ENCODE results near the gene LPP.
"Not testable (repeated sequence)": the region's sequence is repeated elsewhere in the genome, so short reads cannot be mapped to it uniquely, and the experiment has no call there.

LPP gene

GRCh38 chr3:188421836-188422540 is 268.0 kb downstream of the LPP start:
- intact Hi-C loops (cut with DNase I), result no loop called here
- peak in 4 of 42 donors; percentile 12 to 28 (median 17) for DNase-seq

DNA sequence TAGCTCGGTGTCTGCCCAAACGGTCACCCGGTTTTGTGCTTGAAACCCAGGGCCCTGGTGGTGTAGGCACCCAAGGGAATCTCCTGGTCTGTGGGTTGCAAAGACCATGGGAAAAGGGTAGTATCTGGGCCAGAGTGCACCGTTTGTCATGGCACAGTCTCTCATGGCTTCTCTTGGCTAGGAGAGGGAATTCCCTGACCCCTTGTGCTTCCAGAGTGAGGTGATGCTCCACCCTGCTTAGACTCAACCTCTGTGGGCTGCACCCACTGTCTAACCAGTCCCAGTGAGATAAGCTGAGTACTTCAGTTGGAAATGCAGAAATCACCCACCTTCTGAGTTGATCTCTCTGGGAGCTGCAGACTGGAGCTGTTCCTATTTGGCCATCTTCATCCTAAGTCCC is 274.0 kb downstream of the LPP start:
- DNase-seq; intact Hi-C loops (cut with DNase I): not testable (repeated sequence)

DNA sequence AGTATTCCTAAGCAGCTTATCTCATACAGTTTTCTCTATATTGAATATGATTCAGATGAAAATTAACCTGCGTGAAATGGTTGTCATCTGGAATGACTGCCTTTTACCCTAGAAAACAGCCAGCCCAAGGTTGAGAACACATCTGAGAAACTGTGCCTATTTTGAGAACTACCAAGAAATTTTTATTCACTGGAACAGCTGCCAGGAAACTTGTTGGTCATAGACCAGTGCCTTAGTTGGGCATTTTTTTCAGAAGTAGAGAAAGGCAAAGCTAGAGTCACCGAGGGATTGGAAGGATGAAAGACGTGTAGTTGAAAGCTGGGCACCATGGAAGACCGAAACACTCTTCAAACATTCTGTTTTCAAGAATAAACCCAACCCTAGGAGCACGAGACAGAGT is 277.1 kb downstream of the LPP start:
- DNase-seq, result no peak
- intact Hi-C loops (cut with DNase I), result no loop called here

- DNase-seq, result no peak
These were observed 277.6 kb downstream of the LPP start for GRCh38 chr3:188431553-188431952.

GRCh38 chr3:188432802-188433520 is 279.0 kb downstream of the LPP start:
- peak in 1 of 42 donors; percentile 47 for DNase-seq
- intact Hi-C loops (cut with DNase I), result no loop called here

More at GRCh38 chr3:188431553-188431952, 277.6 kb downstream of the LPP start:
- intact Hi-C loops (cut with DNase I), result no loop called here

GRCh38 chr3:188433521-188434150 is 279.7 kb downstream of the LPP start:
- no peak for DNase-seq
- intact Hi-C loops (cut with DNase I), result no loop called here

DNA sequence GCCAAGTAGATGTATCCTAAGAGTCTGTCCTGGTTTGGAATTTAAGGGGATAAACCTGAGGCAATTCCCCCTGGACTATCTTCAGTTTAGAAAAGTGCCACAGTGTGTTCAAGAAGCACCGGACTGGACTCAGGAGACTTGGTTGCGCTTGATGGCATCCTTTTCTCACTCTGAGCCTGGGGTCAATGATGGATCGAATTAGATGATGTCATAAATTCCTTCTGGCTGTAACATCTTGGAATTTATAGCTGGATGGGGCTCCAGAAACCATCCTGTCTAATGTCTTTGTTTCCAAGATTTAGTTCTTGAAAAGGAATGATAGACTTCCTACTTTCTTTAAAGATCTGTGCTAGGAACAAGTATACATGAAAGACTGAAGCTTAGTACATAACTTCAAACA is 280.6 kb downstream of the LPP start:
- no peak for DNase-seq
- intact Hi-C loops (cut with DNase I), result no loop called here

- intact Hi-C loops (cut with DNase I), result no loop called here
- no peak for DNase-seq
These were observed 281.3 kb downstream of the LPP start for GRCh38 chr3:188435266-188435665.

DNA sequence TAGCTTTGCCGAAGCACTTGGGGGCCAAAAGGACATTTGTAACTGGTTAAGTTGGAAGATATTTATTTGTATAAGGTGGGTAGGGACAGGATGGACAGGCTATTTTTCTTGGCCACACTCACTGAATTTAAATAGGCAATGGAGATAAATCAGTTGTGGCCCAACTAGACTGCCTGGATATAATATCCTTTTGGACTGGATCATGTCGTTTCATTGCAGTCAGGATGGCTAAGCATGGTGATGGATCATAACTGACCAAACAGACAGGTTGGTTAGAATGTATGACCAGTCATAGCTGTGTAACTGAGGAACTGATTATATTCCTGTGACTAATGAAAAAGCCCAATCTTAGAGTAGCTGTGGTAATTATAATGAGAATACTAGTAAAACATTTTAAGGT is 284.0 kb downstream of the LPP start:
- no peak for DNase-seq
- intact Hi-C loops (cut with DNase I), result no loop called here

DNA sequence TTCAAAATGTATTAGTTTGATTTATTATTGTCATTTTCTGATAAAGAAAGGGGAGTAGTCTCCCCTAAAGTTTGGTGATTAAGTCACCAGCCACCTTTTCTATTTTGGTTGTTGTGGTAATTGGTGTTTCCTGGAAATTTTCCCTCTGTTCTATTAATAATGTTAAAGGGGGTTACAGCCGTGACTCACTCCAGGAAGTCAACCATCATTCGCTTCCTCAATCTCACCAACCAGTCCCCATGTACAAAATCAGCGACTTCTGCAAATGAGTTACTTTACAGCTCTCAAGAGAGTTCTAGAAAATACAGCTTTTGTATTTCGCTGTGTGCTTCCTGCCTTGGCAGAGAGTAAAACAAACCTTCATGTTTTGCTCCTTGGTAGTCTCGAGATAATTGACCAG is 285.1 kb downstream of the LPP start:
- intact Hi-C loops (cut with DNase I), result no loop called here
- DNase-seq, result no peak

DNA sequence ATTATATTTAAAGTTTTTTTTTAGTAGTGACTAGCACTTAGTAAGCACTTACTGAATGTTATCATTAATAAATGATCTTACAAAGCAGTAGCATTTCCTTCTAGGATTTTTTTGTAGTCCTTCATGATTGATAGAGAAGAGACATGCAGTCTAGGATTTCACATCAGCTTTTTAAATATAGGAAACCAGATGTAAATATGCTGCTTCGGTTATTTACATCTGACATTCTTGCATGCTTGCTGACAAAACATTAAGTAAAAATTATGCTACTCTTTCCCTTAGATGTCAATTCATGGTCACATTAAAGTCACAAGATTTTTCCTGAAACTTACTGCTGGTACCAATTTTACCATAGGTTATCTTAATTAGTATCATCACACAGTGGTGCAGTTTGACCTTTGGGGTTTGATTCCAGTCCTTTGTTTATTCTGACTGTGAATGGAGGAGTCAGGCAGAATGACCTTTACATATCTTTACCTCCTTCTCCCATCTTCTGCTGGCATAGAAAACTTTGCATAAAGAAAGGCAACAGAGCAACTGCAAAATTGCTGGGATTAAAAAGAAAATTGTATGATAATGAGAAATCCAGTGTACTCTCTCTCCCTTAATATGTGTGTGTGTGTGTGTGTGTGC is 286.5 kb downstream of the LPP start:
- no peak for DNase-seq
- intact Hi-C loops (cut with DNase I), result no loop called here

- intact Hi-C loops (cut with DNase I), result no loop called here
- no peak for DNase-seq
These were observed 288.5 kb downstream of the LPP start for GRCh38 chr3:188442430-188442829.

DNA sequence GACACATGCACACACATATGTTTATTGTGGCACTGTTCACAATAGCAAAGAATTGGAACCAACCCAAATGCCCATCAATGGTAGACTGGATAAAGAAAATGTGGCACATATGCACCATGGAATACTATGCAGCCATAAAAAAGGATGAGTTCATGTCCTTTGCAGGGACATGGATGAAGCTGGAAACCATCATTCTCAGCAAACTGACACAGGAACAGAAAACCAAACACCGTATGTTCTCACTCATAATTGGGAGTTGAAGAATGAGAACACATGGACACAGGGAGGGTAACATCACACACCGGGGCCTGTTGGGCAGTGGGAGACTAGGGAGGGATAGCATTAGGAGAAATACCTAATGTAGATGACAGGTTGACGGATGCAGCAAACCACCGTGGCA is 291.2 kb downstream of the LPP start:
- DNase-seq; intact Hi-C loops (cut with DNase I): not testable (repeated sequence)

GRCh38 chr3:188446014-188446413 is 292.1 kb downstream of the LPP start:
- DNase-seq, result no peak
- intact Hi-C loops (cut with DNase I), result no loop called here

GRCh38 chr3:188446766-188447165 is 292.8 kb downstream of the LPP start:
- no peak for DNase-seq
- intact Hi-C loops (cut with DNase I), result no loop called here

DNA sequence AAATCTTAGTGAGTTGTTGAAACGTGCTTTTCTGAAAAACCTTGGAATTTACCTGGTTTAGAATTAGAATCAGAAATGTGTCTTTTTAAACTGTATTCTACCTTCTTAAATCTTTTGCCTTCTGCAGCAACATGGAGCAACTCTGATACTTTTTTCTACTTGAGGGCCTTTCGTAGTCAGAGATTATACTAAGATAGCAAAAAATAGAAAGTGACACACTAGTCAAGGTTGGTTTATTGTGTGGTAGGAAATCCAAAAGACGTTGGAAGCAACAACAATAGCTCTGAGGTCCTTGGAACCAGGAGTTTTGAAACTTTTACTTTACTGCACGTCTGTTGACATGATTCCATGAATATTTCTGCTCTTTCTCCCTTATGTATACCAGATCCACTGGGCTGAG is 294.9 kb downstream of the LPP start:
- intact Hi-C loops (cut with DNase I), result no loop called here
- DNase-seq, result no peak

GRCh38 chr3:188449421-188449820 is 295.5 kb downstream of the LPP start:
- intact Hi-C loops (cut with DNase I), result no loop called here
- no peak for DNase-seq

DNA sequence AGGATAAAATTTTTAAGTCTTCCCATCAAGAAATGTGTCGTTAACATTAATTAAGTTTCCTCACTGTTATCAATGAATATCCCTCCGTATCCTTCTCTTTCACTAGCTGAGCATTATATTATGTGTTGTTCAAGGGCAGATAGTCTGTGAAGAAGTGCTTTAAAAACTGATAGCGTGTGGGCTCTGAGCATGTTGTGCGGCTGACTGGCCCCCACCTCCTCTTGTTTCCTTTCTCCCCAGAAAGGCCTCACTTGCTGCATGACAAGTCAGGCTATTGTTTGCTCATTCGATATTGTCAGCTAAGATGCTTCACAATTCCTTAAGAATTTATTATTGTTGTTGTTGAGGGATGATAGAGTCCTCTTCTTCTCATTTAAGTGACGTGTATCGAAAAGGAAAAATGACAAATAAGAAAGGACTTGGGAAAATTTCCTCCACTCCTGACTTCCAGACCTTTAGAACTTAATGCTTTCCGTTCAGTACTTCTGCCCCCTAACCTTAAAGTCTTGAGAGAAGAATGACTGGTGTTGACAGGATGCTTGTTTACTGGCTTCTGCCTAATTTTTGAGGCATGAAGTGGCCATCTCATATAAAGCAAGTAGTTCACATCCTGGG is 298.3 kb downstream of the LPP start:
- intact Hi-C loops (cut with DNase I), result no loop called here
- DNase-seq, result peak in 1 of 42 donors; percentile 14

All from head of caudate nucleus (tissue), 42 donors.